ENCODE measurements around the gene PNPO.
"Not testable (repeated sequence)": the region's sequence is repeated elsewhere in the genome, so short reads cannot be mapped to it uniquely, and the experiment has no call there.

Gene PNPO

GRCh38 chr17:47987240-47987835 lies 46.0 kb downstream of the PNPO start:
- DNase-seq: no peak
- H3K4me1 ChIP-seq: no peaks in the 10 kb centered on the region
- no peak overlapping the region for H3K4me3 ChIP-seq
- H3K36me3 ChIP-seq: peaks cover 5 to 28% (median 7%) of the 10 kb centered on the region in 3 donors
- no peaks in the 10 kb centered on the region for H3K9me3 ChIP-seq
- no peak overlapping the region for H3K27ac ChIP-seq
- no peak for TF ChIP-seq CTCF (IDR thresholded peaks at IDR 0.05)
- intact Hi-C loops (cut with DNase I; ENCODE audit: low total_unique reads): no loop called here
- H3K27me3 ChIP-seq: peaks cover 0 to 9% of the 10 kb centered on the region in 2 donors

GRCh38 chr17:47988445-47988844 lies 47.1 kb downstream of the PNPO start:
- H3K4me1 ChIP-seq; DNase-seq; H3K9me3 ChIP-seq; intact Hi-C loops (cut with DNase I; ENCODE audit: low total_unique reads); H3K4me3 ChIP-seq; H3K27ac ChIP-seq: not testable (repeated sequence)
- H3K36me3 ChIP-seq: peaks cover 0 to 17% (median 0%) of the 10 kb centered on the region in 3 donors
- H3K27me3 ChIP-seq: peaks cover 0 to 11% of the 10 kb centered on the region in 2 donors

- TF ChIP-seq CTCF (IDR thresholded peaks at IDR 0.05): no peak
- H3K27ac ChIP-seq: no peak overlapping the region
- intact Hi-C loops (cut with DNase I; ENCODE audit: low total_unique reads): no loop called here
- no peak overlapping the region for H3K4me3 ChIP-seq
- no peaks in the 10 kb centered on the region for H3K9me3 ChIP-seq
- H3K27me3 ChIP-seq: peaks cover 0 to 11% of the 10 kb centered on the region in 2 donors
- no peak for DNase-seq
- no peaks in the 10 kb centered on the region for H3K4me1 ChIP-seq
- H3K36me3 ChIP-seq: peaks cover 0 to 10% (median 0%) of the 10 kb centered on the region in 3 donors
Observed at GRCh38 chr17:47989159-47989558, 47.8 kb downstream of the PNPO start.

GRCh38 chr17:47989700-47990099 lies 48.3 kb downstream of the PNPO start:
- Histone ChIP-seq H3K4me1 (no peaks in the 10 kb centered on the region), H3K27me3 (peaks cover 0 to 14% of the 10 kb centered on the region in 2 donors), H3K36me3 (peaks cover 0 to 5% (median 0%) of the 10 kb centered on the region in 3 donors), H3K27ac (no peak overlapping the region), H3K4me3 (no peak overlapping the region), H3K9me3 (no peaks in the 10 kb centered on the region)
- DNase-seq: no peak
- intact Hi-C loops (cut with DNase I; ENCODE audit: low total_unique reads): no loop called here
- no peak for TF ChIP-seq CTCF (IDR thresholded peaks at IDR 0.05)

GRCh38 chr17:47990962-47991731 lies 49.8 kb downstream of the PNPO start:
- Histone ChIP-seq H3K36me3 (no peaks in the 10 kb centered on the region), H3K4me3 (no peak overlapping the region), H3K9me3 (no peaks in the 10 kb centered on the region), H3K4me1 (no peaks in the 10 kb centered on the region), H3K27ac (no peak overlapping the region), H3K27me3 (peaks cover 0 to 29% of the 10 kb centered on the region in 2 donors)
- intact Hi-C loops (cut with DNase I; ENCODE audit: low total_unique reads): no loop called here
- no peak for DNase-seq
- no peak for TF ChIP-seq CTCF (IDR thresholded peaks at IDR 0.05)

- Histone ChIP-seq H3K36me3 (no peaks in the 10 kb centered on the region), H3K4me3 (no peak overlapping the region), H3K27ac (no peak overlapping the region), H3K4me1 (no peaks in the 10 kb centered on the region), H3K9me3 (no peaks in the 10 kb centered on the region), H3K27me3 (peaks cover 0 to 37% of the 10 kb centered on the region in 2 donors)
- no peak for TF ChIP-seq CTCF (IDR thresholded peaks at IDR 0.05)
- DNase-seq: no peak
- intact Hi-C loops (cut with DNase I; ENCODE audit: low total_unique reads): no loop called here
Observed at GRCh38 chr17:47992216-47992615, 50.8 kb downstream of the PNPO start.

All from tibial artery (tissue), 4 donors.